ENCODE data around the gene ARSI.

The ARSI gene

DNA sequence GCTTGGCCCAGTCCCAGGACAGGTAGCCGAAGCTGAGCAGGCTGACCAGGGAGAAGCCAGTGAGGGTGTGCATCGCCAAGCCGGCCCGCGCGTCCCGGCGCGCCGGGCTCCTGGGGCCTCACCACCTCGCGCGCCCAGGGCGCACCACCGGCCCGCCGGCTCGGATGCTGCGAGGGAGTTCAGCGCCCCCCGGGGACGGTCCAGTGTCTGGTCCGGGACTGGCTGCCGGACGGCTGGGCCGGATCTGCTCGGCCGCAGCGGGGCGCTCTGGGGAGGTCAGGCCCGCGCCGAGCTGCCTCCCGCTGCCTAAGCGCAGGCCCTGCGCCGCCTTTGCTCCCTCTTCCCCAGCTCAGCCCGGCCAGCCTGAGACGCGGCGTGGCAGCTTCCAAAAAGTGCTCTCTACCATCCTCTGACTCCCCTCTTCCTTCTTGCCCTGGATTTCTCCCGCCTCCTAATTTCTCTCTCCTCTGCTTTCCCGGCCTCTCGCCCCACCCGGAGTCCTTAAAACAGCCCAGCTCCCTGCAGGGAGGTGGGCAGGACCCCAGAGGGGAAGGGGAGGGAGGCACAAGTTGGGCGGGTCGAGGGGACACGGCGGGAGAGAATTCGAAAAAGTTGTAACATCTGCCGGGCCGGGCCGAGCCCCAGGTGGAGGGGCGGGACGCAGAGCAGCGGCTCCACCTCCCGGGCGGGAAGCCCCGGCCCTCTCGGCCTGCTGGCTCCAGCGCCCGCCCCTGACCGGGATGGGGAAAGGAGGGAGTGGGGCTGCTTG is at the start of gene ARSI:
ARSI (minus strand) TSS at position 605 of the 769 bp plus-strand sequence; CDS start at position 73, 532 bp downstream.
- DNase-seq: no peak

DNA sequence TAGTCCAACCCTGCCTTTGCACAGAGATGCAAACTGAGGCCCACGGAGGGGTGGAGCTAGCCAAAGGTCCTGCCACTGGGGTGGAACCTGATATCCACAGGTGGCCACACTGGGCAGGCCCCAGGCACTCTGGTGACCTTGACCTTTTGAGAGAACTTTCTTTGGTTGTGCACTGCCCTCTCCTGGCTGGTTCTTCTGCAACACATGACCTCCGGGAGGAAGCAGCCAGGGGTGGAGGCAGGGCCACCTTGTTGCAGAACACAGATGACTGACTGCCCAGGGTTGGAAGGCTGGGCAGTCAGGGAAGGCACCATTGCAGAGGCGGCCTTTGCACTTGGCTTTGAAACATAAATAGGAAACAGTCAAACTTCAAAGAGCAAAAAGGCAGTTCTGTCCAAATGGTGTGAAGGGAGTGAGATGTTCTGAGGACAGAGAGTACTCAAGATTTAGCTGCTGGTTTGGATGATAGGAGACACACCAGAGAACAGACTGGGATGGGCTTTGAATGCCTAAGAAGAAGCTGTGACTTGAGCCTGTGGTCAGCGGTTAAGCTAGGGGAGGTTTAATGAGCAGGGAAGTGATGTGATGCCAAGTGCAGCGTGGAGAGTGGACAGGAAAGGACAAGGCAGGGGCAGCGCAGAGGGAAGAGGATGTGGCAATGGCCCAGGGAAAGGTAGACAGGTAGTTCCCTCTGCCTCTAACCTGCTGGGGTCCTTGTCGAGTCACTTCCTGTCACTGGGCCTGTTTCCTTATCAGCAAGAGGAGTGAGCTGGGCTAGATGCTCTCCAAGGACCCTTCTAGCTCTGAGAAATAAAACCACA is 48.0 kb upstream of the ARSI start:
- peak; percentile 75 for DNase-seq

- DNase-seq: no peak
Observed at GRCh38 chr5:150349681-150350275, 47.1 kb upstream of the ARSI start.

DNA sequence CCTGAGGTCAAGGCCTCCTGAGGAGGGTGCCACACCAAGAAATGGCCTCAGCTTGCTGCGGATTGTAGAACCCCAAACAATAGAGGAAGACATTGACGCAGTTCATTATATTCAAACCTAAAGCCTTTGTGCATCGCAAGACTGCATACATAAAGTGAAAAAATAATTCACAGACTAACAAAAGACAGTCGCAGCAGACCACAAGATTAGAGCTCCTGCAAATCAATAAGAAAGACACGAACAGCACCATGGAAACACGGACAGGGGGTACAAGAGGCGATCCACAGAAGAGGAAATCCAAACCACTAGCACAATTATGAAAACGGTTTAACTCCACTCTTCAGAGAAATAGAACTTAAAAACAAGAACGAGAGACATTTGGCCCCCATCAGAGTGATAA is 44.7 kb upstream of the ARSI start:
- no peak for DNase-seq

DNA sequence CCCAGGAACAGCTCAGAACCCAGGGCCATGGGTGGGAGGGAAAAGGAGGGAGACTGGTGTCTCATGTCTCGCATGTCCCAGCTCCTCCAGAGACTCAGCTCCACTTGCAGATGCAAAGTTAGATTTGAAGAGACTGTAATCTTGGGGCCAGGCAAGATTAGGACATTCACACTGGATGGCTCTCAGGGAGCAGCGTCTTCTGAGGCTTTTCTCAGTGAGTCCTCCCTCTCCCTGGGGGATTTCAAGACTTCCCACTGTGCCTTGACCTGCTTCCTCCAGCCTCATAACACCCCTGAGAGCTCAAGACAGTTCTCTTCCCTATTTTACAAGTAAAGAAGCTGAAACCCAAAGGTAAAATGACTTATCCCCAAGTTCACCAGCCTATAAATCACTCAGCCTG is 44.3 kb upstream of the ARSI start:
- no peak for DNase-seq

DNA sequence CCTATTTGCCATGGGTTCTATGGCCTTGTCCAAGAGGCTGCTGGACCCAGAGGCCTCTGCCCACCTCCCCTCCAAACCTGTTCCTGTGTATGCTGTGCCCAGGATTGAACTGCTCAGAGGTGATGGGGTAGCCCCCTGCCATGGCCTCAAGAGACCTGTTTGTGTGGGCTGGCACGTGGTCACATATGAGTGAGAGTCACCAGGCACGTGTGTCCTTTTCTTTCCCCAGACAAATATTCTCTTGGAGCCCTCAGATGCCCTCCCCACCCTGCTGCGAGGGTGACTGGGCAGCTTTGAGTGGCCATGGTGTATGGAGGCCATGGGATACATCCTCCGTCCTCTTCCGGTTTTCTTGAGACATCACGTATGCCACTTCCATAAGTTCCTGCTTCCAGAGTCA is 43.9 kb upstream of the ARSI start:
- DNase-seq: no peak

- DNase-seq: no peak
Observed at GRCh38 chr5:150345716-150346115, 43.0 kb upstream of the ARSI start.

DNA sequence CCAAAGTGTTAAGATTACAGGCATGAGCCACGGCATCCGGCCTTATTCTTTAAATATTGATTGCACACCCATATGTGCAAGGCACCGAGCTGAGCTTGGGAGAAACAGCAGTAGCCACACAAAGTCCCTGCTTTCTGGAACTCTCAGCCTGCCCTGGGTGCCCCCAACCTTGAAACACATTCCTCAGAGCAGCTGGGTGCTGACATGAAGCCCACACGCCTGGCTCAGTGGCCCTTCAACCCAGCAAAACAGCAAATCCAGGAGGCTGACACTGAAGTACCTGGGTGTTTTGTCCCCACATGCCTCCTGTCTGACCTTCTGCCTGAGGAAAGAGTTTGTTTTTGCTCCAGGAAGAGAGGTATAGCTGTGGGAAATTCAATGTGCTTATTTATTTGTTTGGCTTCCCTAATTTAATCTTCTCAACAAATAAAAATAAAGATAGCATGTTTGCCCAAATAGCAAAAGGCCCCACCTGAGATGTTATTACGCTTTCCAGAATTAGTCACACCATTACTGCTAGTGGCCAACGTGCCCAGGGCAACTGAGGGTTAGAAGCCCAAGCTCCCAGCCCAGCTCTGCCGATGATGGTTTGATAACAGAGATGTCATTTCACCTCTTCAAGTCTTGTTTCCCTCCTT is 41.4 kb upstream of the ARSI start:
- no peak for DNase-seq

DNA sequence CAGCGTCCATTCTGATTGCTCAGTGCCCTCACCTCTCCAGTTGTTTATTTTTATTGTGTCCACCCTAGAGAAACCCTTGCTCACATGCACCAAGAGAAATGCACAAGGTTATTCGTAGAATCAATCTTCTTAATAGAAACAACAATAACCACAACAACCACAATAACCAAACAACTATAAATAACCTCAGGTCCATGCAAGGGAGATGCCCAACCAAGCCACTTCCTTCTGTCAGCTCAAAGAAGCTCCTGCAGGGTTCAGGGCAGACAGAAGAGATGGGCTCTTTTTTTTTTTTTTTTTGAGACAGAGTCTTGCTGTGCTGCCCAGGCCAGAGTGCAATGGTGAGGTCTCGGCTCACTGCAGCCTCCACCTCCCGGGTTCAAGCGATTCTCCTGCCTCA is 39.9 kb upstream of the ARSI start:
- DNase-seq: peak; percentile 55

- DNase-seq: no peak
Observed at GRCh38 chr5:150341989-150342388, 39.3 kb upstream of the ARSI start.

DNA sequence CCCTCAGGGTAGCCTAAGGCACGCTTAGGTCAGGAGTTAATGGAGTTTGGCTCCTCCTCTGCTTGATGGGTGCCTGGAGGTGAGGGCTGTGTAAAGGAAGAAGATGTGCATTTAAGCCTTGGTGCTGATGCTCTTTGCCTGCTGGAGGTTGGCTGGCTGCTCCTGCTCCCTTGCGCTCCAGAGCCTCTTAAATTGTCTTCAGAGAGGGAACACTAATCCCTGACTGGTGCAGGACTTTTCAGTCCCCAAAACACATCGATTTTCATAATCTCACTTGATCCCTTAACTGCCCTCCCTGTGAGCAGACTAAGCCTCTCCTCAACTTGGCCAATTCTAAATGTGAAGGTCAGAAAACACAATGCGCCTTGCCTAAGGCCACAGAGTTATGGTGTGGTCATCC is 38.6 kb upstream of the ARSI start:
- DNase-seq: no peak

GRCh38 chr5:150340614-150341255 is 38.0 kb upstream of the ARSI start:
- peak; percentile 37 for DNase-seq

DNA sequence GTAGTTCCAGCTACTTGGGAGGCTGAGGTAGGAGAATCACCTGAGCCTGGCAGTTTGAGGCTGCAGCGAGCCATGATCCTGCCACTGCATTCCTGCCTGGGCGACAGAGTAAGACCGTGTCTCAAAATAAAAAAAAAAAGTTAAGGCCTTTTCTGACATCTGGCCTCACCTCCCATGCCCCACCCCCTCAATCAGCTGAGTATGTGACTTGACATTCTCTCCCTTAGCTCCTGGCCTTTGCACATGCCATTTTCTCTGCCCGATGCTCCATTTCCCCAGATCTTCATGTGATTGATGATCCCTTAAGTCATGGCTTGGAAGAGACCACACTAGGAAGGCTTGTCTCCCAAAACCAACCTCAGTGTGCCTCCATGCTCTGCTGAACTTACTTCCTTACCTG is 37.1 kb upstream of the ARSI start:
- DNase-seq: no peak

- no peak for DNase-seq
Observed at GRCh38 chr5:150339165-150339564, 36.5 kb upstream of the ARSI start.

GRCh38 chr5:150338546-150338945 is 35.8 kb upstream of the ARSI start:
- no peak for DNase-seq

GRCh38 chr5:150335778-150336177 is 33.1 kb upstream of the ARSI start:
- no peak for DNase-seq

GRCh38 chr5:150333400-150333799 is 30.7 kb upstream of the ARSI start:
- no peak for DNase-seq

GRCh38 chr5:150329881-150330876 is 27.5 kb upstream of the ARSI start:
- DNase-seq: no peak

- no peak for DNase-seq
Observed at GRCh38 chr5:150329038-150329437, 26.3 kb upstream of the ARSI start.

DNA sequence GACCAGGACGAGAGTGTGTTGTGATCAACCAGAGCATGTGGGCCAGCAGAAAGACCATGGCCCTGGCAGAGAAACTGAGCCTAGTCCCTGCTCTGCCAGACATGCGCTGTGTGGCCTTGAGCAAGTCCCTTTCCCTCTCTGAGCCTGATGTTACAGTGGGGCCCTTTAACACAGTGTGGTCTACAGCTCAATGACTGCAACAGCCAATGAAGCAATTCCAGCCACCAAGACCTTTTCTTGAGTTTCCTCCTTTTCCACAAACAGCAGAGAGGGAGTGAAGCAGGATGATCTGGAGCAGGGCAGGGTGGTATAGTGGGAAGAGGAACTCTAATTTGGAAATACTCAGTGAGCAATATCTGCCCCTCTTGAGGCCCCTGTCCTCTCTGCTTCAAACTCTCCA is 25.8 kb upstream of the ARSI start:
- no peak for DNase-seq

- DNase-seq: no peak
Observed at GRCh38 chr5:150327139-150327538, 24.4 kb upstream of the ARSI start.

DNA sequence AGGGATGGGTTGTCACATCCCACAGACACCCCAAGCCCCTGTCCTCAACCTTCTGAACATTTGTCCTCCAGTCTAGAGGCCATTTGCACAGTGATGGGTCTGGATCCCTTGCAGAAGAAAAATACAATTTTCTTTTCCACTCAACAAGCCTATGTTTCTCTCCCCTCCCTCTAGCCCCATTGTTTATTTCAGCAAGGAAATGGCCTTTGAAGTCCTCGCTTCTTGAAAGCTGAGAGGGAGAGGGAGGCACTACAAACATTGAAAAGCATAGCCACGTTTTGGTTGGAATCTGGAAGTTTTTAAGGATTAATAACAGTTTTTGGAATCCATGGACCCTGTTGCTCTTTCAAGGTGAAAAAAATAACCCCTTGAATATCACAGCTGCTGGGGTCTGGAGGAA is 24.0 kb upstream of the ARSI start:
- DNase-seq: no peak
